Neuronal stem cell (in vitro differentiated cells): Measurements from ENCODE around the gene PARD3.

Source experiments
- DNase-seq: peaks from one replicate; pipeline ENCODE4 v3.0.0-alpha.2; 2013; ENCODE audit warnings: low spot score
- H2AFZ ChIP-seq: one replicate; pipeline ENCODE4 v1.6.1; 2013; ENCODE audit warnings: mild to moderate bottlenecking, low read length, inconsistent platforms
- H2AK5ac ChIP-seq: 2 replicates; pipeline ENCODE4 v1.6.1; 2013; ENCODE audit warnings: low read depth, mild to moderate bottlenecking, inconsistent platforms, low read length, moderate library complexity, mixed read lengths
- H2BK120ac ChIP-seq: 2 replicates; pipeline ENCODE4 v1.6.1; 2013; ENCODE audit warnings: low read depth, mild to moderate bottlenecking, inconsistent platforms, low read length, moderate library complexity, mixed read lengths
- H2BK12ac ChIP-seq: one replicate; pipeline ENCODE4 v1.6.1; 2013; ENCODE audit warnings: low read length, inconsistent platforms
- H2BK15ac ChIP-seq: 2 replicates; pipeline ENCODE4 v1.6.1; 2013; ENCODE audit warnings: mild to moderate bottlenecking, low read length, inconsistent platforms, mixed read lengths
- H2BK5ac ChIP-seq: one replicate; pipeline ENCODE4 v1.6.1; 2013; ENCODE audit warnings: inconsistent platforms, mild to moderate bottlenecking, low read length, moderate library complexity
- H3K14ac ChIP-seq: one replicate; pipeline ENCODE4 v1.6.1; 2013; ENCODE audit warnings: low read length, inconsistent platforms
- H3K18ac ChIP-seq: 2 replicates; pipeline ENCODE4 v1.6.1; 2013; ENCODE audit warnings: low read length, inconsistent platforms
- H3K23ac ChIP-seq: 2 replicates; pipeline ENCODE4 v1.6.1; 2013; ENCODE audit warnings: low read depth, mild to moderate bottlenecking, mixed read lengths, low read length, inconsistent platforms; ENCODE audit not compliant: poor library complexity
- H3K27ac ChIP-seq: replicated peaks from 3 replicates; pipeline ENCODE4 v1.5.1; 2013; ENCODE audit warnings: low read length, inconsistent platforms
- H3K27me3 ChIP-seq, 3 experiments: 2 replicates each; pipeline ENCODE4 v1.6.1; 2013; ENCODE audit warnings: low read length in 3 of 3, mild to moderate bottlenecking in 2 of 3, inconsistent platforms in 1 of 3, low read depth in 1 of 3, mixed read lengths in 1 of 3, moderate library complexity in 1 of 3; ENCODE audit not compliant: control insufficient read depth in 3 of 3, insufficient read depth in 3 of 3
- H3K36me3 ChIP-seq, 2 donors: replicated peaks in 1 of 2; 2 replicates each; pipeline ENCODE4 v1.6.1; 2013; ENCODE audit warnings: low read length in 2 of 2; ENCODE audit not compliant: control insufficient read depth in 2 of 2, insufficient read depth in 2 of 2
- H3K4ac ChIP-seq: 2 replicates; pipeline ENCODE4 v1.6.1; 2013; ENCODE audit warnings: inconsistent platforms, mild to moderate bottlenecking, low read length, moderate library complexity
- H3K4me1 ChIP-seq, 2 donors: 1 replicate in 1 of 2; 2 replicates in 1 of 2; pipeline ENCODE4 v1.6.1; 2013; ENCODE audit warnings: low read length in 2 of 2, low read depth in 1 of 2; ENCODE audit not compliant: control insufficient read depth in 2 of 2, insufficient read depth in 1 of 2
- H3K4me2 ChIP-seq: one replicate; pipeline ENCODE4 v1.6.1; 2013; ENCODE audit warnings: mild to moderate bottlenecking, low read length, inconsistent platforms; ENCODE audit not compliant: insufficient read depth, poor library complexity, severe bottlenecking
- H3K4me3 ChIP-seq, 2 donors: 2 replicates each; pipeline ENCODE4 v1.5.1; 2013; ENCODE audit warnings: low read length in 2 of 2, mild to moderate bottlenecking in 2 of 2, inconsistent platforms in 1 of 2, moderate library complexity in 1 of 2
- H3K79me1 ChIP-seq: one replicate; pipeline ENCODE4 v1.6.1; 2013; ENCODE audit warnings: low read depth, mild to moderate bottlenecking, inconsistent platforms, low read length, moderate library complexity
- H3K9ac ChIP-seq: one replicate; pipeline ENCODE4 v1.6.1; 2013; ENCODE audit warnings: mild to moderate bottlenecking, low read depth, low read length, inconsistent platforms; ENCODE audit not compliant: poor library complexity
- H3K9me3 ChIP-seq, 2 donors: replicated peaks in 1 of 2; 2 replicates each; pipeline versions ENCODE3 to v1.6.1; 2013; ENCODE audit warnings: low read length in 2 of 2, mild to moderate bottlenecking in 2 of 2, inconsistent platforms in 1 of 2, low read depth in 1 of 2, mixed read lengths in 1 of 2, moderate library complexity in 1 of 2; ENCODE audit not compliant: control insufficient read depth in 2 of 2, insufficient read depth in 1 of 2
- H4K8ac ChIP-seq: one replicate; pipeline ENCODE4 v1.6.1; 2013; ENCODE audit warnings: low read depth, mild to moderate bottlenecking, inconsistent platforms, low read length, moderate library complexity
- H4K91ac ChIP-seq: one replicate; pipeline ENCODE4 v1.6.1; 2013; ENCODE audit warnings: low read length, low read depth, mild to moderate bottlenecking, inconsistent platforms; ENCODE audit not compliant: poor library complexity
- WGBS, 2 donors: extraction: QIAGEN DNeasy Blood & Tissue Kit; methylation state at CpG; one replicate each; pipeline ENCODE4 v1.1.7; 2013; ENCODE audit warnings: missing lambda C conversion rate in 2 of 2, mixed read lengths in 1 of 2; ENCODE audit not compliant: insufficient read length in 2 of 2, insufficient replicate concordance in 1 of 2; ENCODE audit errors: extremely low coverage in 2 of 2; 5-methylcytosine and 5-hydroxymethylcytosine counted together

Gene PARD3

GRCh38 chr10:34791228-34791627 is 23.9 kb downstream of the PARD3 start:
- H4K8ac ChIP-seq = peak overlapping the region; percentile 66
- no peaks in the 10 kb centered on the region for H3K27me3 ChIP-seq
- no peak overlapping the region for H2AK5ac ChIP-seq
- no peak overlapping the region for H2BK120ac ChIP-seq
- H4K91ac ChIP-seq = no peak overlapping the region
- H3K23ac ChIP-seq = no peak overlapping the region
- H3K4me2 ChIP-seq = no peak overlapping the region
- no peak overlapping the region for H2BK5ac ChIP-seq
- H3K14ac ChIP-seq = no peak overlapping the region
- peak overlapping the region; percentile 73 for H3K18ac ChIP-seq
- peaks cover 0 to 4% of the 10 kb centered on the region in 2 donors for H3K9me3 ChIP-seq
- H3K4me3 ChIP-seq = no peak overlapping the region
- WGBS, 2 donors = no CpG with 5 or more reads among the region's 15 CpGs
- H2AFZ ChIP-seq = no peak overlapping the region
- peaks cover 1 to 7% of the 10 kb centered on the region in 2 donors for H3K36me3 ChIP-seq
- no peak overlapping the region for H3K27ac ChIP-seq
- H3K4me1 ChIP-seq = peaks cover 2 to 9% of the 10 kb centered on the region in 2 donors
- H3K4ac ChIP-seq = peak overlapping the region; percentile 6
- no peak for DNase-seq
- H3K9ac ChIP-seq = no peak overlapping the region
- peaks cover 10% of the 10 kb centered on the region for H3K79me1 ChIP-seq
- H2BK15ac ChIP-seq = no peak overlapping the region
- H2BK12ac ChIP-seq = no peak overlapping the region

GRCh38 chr10:34789966-34790506 is 25.1 kb downstream of the PARD3 start:
- Histone ChIP-seq H3K27ac (no peak overlapping the region), H3K9ac (no peak overlapping the region), H3K4me2 (no peak overlapping the region), H3K14ac (no peak overlapping the region), H4K91ac (no peak overlapping the region), H4K8ac (no peak overlapping the region), H3K36me3 (peaks cover 1 to 7% of the 10 kb centered on the region in 2 donors), H2BK15ac (no peak overlapping the region), H2BK12ac (no peak overlapping the region), H3K4me1 (peaks cover 2 to 9% of the 10 kb centered on the region in 2 donors), H2BK120ac (no peak overlapping the region), H3K23ac (no peak overlapping the region), H2AK5ac (no peak overlapping the region), H3K27me3 (no peaks in the 10 kb centered on the region), H3K79me1 (peaks cover 6% of the 10 kb centered on the region), H2AFZ (no peak overlapping the region), H3K18ac (no peak overlapping the region), H3K4ac (no peak overlapping the region), H3K4me3 (no peak overlapping the region), H2BK5ac (no peak overlapping the region), H3K9me3 (no peaks in the 10 kb centered on the region)
- no CpG with 5 or more reads among the region's 4 CpGs for WGBS, 2 donors
- no peak for DNase-seq

- WGBS, 2 donors = no CpG with 5 or more reads among the region's 1 CpG
- H3K23ac ChIP-seq = no peak overlapping the region
- no peak overlapping the region for H2AFZ ChIP-seq
- H3K18ac ChIP-seq = no peak overlapping the region
- H3K4me1 ChIP-seq = peaks cover 1 to 9% of the 10 kb centered on the region in 2 donors
- no peak overlapping the region for H3K27ac ChIP-seq
- no peak overlapping the region for H2BK5ac ChIP-seq
- no peak overlapping the region for H3K14ac ChIP-seq
- H4K8ac ChIP-seq = no peak overlapping the region
- no peak overlapping the region for H2BK15ac ChIP-seq
- no peak overlapping the region for H3K9ac ChIP-seq
- no peaks in the 10 kb centered on the region for H3K9me3 ChIP-seq
- H2BK12ac ChIP-seq = no peak overlapping the region
- no peak overlapping the region for H3K4me3 ChIP-seq
- no peak overlapping the region for H2AK5ac ChIP-seq
- no peak for DNase-seq
- no peak overlapping the region for H4K91ac ChIP-seq
- H3K4ac ChIP-seq = no peak overlapping the region
- no peak overlapping the region for H3K4me2 ChIP-seq
- no peaks in the 10 kb centered on the region for H3K27me3 ChIP-seq
- peaks cover 1 to 7% of the 10 kb centered on the region in 2 donors for H3K36me3 ChIP-seq
- H3K79me1 ChIP-seq = peaks cover 2% of the 10 kb centered on the region
- H2BK120ac ChIP-seq = no peak overlapping the region
Measured at GRCh38 chr10:34786464-34786863, 28.6 kb downstream of the PARD3 start.

- Histone ChIP-seq H3K4me2 (no peak overlapping the region), H3K9ac (no peak overlapping the region), H2BK12ac (no peak overlapping the region), H3K9me3 (no peaks in the 10 kb centered on the region), H3K4ac (no peak overlapping the region), H3K27me3 (no peaks in the 10 kb centered on the region), H3K79me1 (no peaks in the 10 kb centered on the region), H3K14ac (no peak overlapping the region), H3K23ac (no peak overlapping the region), H4K91ac (no peak overlapping the region), H2BK5ac (no peak overlapping the region), H3K36me3 (no peaks in the 10 kb centered on the region), H3K4me1 (peaks cover 8 to 27% of the 10 kb centered on the region in 2 donors), H2BK120ac (no peak overlapping the region), H4K8ac (no peak overlapping the region), H2AFZ (no peak overlapping the region), H2BK15ac (no peak overlapping the region), H2AK5ac (no peak overlapping the region), H3K27ac (no peak overlapping the region), H3K18ac (no peak overlapping the region), H3K4me3 (no peak overlapping the region)
- WGBS, 2 donors = no CpG with 5 or more reads among the region's 3 CpGs
- no peak for DNase-seq
Measured at GRCh38 chr10:34781711-34782110, 33.4 kb downstream of the PARD3 start.
